HepG2 (cell line): Measurements from ENCODE around the gene ARL2. TPM values are rescaled to one million over a fixed set of nuclear protein-coding genes. Genes with fewer than 3 reads are reported as not detected.

Experiments used
- ADNP ChIP-seq: sonication (generic); formaldehyde crosslinking; IDR thresholded peaks from 2 replicates; pipeline ENCODE4 v1.4.0; 2020; ENCODE audit warnings: missing genetic modification reagents
- FOXA1 ChIP-seq, 2 experiments: fragments of 450-650 bp in 1 of 2; sonication (generic) in 1 of 2; formaldehyde crosslinking in 1 of 2; IDR thresholded peaks; 2 replicates each; pipeline versions ENCODE4 v1.4.0 to v1.6.1; 2016 to 2020; ENCODE audit warnings: missing genetic modification reagents in 1 of 2
- HMG20A ChIP-seq: IDR thresholded peaks from 2 replicates; pipeline ENCODE4 v1.6.1; 2016; ENCODE audit warnings: borderline replicate concordance
- NFKB2 ChIP-seq: sonication (generic); formaldehyde crosslinking; IDR thresholded peaks from 2 replicates; pipeline ENCODE4 v1.4.0; 2020; ENCODE audit warnings: missing genetic modification reagents, borderline replicate concordance
- PAF1 ChIP-seq: IDR thresholded peaks from 2 replicates; pipeline ENCODE4 v1.6.1; 2016; ENCODE audit warnings: missing genetic modification reagents, missing compliant biosample characterization
- PCBP1 ChIP-seq: fragments of 200-400 bp; formaldehyde crosslinking; IDR thresholded peaks from 2 replicates; pipeline ENCODE4 v1.6.1; 2017; ENCODE audit warnings: mild to moderate bottlenecking, low read depth, low read length, borderline replicate concordance
- TBP ChIP-seq: sonication (generic); formaldehyde crosslinking; IDR thresholded peaks from 2 replicates; pipeline ENCODE4 v1.5.0; 2020; ENCODE audit warnings: missing genetic modification reagents
- ZEB1 ChIP-seq: IDR thresholded peaks from 2 replicates; pipeline ENCODE4 v1.6.1; 2012; ENCODE audit warnings: mild to moderate bottlenecking, low read depth, inconsistent platforms; ENCODE audit not compliant: insufficient replicate concordance
- ZHX1 ChIP-seq: sonication (generic); formaldehyde crosslinking; IDR thresholded peaks from 2 replicates; pipeline ENCODE4 v1.8.1; 2022; ENCODE audit warnings: low read depth, mild to moderate bottlenecking, missing genetic modification reagents
- ZNF230 ChIP-seq: sonication (generic); formaldehyde crosslinking; IDR thresholded peaks from 2 replicates; pipeline ENCODE4 v1.4.0; 2020; ENCODE audit warnings: mild to moderate bottlenecking, missing genetic modification reagents
- ZNF256 ChIP-seq: sonication (generic); formaldehyde crosslinking; conservative IDR thresholded peaks from 2 replicates; pipeline ENCODE4 v1.4.0; 2020; ENCODE audit warnings: missing genetic modification reagents
- ZNF431 ChIP-seq: sonication (generic); formaldehyde crosslinking; IDR thresholded peaks from 2 replicates; pipeline ENCODE4 v1.9.0; 2022; ENCODE audit warnings: missing genetic modification reagents, low read depth, mild to moderate bottlenecking, borderline replicate concordance
- ZNF530 ChIP-seq: sonication (generic); formaldehyde crosslinking; IDR thresholded peaks from 2 replicates; pipeline ENCODE4 v1.5.0; 2020; ENCODE audit warnings: low read depth, mild to moderate bottlenecking, missing genetic modification reagents
- ZNF7 ChIP-seq: IDR thresholded peaks from 2 replicates; pipeline ENCODE4 v1.6.1; 2016; ENCODE audit warnings: missing biosample characterization, missing genetic modification reagents
- ZNF839 ChIP-seq: sonication (generic); formaldehyde crosslinking; IDR thresholded peaks from 2 replicates; pipeline ENCODE4 v1.4.0; 2020; ENCODE audit warnings: missing genetic modification reagents, mild to moderate bottlenecking, borderline replicate concordance
- polyA plus RNA-seq, 8 experiments: library from polyadenylated mRNA; depleted of rRNA in 3 of 8; stranded (reverse) in 7 of 8; unstranded in 1 of 8; fragments of >200 nt; fragmentation: Illumina TruSeq in 4 of 8; extraction: Trizol in 4 of 8; gene quantifications; 2 replicates each; pipeline versions ENCODE4 v1.2.1 to v1.2.3, GENCODE V29; 2011 to 2016; ENCODE audit warnings: low read depth in 4 of 8, missing spikeins in 1 of 8, mixed read lengths in 1 of 8; ENCODE audit not compliant: insufficient read depth in 1 of 8
- total RNA-seq, 5 experiments: library from RNA; depleted of rRNA; stranded (reverse); fragments of >200 nt; fragmentation: Illumina TruSeq; extraction: Trizol; gene quantifications; 2 replicates each; pipeline ENCODE4 v1.2.3, GENCODE V29; 2016; ENCODE audit warnings: low read depth in 1 of 5
- TF ChIP-seq, protein P1 (sequence below): sonication (generic); formaldehyde crosslinking; IDR thresholded peaks from 2 replicates; pipeline ENCODE4 v1.9.0; 2021; ENCODE audit warnings: missing genetic modification reagents, borderline replicate concordance
- TF ChIP-seq, protein P2 (sequence below): sonication (generic); formaldehyde crosslinking; IDR thresholded peaks from 2 replicates; pipeline ENCODE4 v1.4.0; 2020; ENCODE audit warnings: missing genetic modification reagents
- TF ChIP-seq, protein P3 (sequence below): sonication (generic); formaldehyde crosslinking; IDR thresholded peaks from 2 replicates; pipeline ENCODE4 v1.4.0; 2020; ENCODE audit warnings: mild to moderate bottlenecking, missing genetic modification reagents

Gene ARL2
- total and polyA plus RNA-seq, 2 of the 13 experiments (the other 11 are each of a cell fraction or from before 2014, with no cell fraction given), result 82.9 to 84.4 TPM

DNA sequence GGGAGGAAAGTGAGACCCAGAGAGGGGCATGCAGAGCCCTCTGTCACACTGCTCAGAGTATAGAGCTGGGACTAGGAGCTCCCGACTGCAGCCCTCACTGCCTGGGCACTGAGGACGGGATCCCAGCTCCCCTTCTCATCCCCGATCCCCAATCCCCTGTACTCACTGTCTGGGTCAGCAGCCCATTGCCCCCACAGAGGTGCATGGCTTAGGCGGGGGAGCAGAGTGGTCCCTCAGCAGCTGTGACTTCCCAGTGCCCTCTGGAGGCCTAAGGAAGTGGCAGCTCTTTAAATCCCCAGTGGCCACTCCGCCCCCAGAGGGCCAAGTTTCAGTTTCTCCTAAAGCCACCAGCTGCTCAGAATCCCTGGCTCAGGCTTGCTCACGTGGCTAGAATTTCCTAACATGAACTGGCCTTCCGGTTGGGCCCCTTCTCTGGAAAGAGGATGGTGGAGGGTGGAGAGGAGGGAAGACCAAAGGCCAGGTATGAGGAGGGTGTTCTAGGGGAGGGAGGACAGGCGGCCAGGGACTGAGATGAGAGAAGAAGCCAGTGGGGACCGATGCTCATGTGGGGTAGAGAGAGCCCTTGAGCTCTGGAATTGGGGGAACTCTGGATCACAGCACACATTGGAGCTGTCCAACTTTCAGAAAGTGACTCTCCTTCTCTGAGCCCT is 17.1 kb upstream of the ARL2 start, which contains the start of gene BATF2 (continued):
- TF ChIP-seq NFKB2 (CRISPR knock-in tag) (no peak), ZNF7 (CRISPR knock-in tag) (no peak), PCBP1 (no peak), ZNF256 (no peak), ZNF431 (CRISPR knock-in tag) (no peak), ADNP (CRISPR knock-in tag) (no peak), TBP (no peak), ZEB1 (no peak), ZNF839 (CRISPR knock-in tag) (0 out of 2 replicates have a peak, but pooled peaks have one; percentile 25), ZHX1 (CRISPR knock-in tag) (0 out of 2 replicates have a peak, but pooled peaks have one; percentile 22), FOXA1 (IDR thresholded peaks at IDR 0.05) (no peak), FOXA1 (CRISPR knock-in tag; IDR thresholded peaks at IDR 0.05) (no peak), ZNF230 (CRISPR knock-in tag) (peak; percentile 58; the same call in 1 of the 2 replicates), ZNF530 (CRISPR knock-in tag) (no peak), PAF1 (CRISPR knock-in tag) (no peak), HMG20A (CRISPR knock-in tag) (peak; percentile 58; the same call in 1 of the 2 replicates)
- TF ChIP-seq, protein P1, sequence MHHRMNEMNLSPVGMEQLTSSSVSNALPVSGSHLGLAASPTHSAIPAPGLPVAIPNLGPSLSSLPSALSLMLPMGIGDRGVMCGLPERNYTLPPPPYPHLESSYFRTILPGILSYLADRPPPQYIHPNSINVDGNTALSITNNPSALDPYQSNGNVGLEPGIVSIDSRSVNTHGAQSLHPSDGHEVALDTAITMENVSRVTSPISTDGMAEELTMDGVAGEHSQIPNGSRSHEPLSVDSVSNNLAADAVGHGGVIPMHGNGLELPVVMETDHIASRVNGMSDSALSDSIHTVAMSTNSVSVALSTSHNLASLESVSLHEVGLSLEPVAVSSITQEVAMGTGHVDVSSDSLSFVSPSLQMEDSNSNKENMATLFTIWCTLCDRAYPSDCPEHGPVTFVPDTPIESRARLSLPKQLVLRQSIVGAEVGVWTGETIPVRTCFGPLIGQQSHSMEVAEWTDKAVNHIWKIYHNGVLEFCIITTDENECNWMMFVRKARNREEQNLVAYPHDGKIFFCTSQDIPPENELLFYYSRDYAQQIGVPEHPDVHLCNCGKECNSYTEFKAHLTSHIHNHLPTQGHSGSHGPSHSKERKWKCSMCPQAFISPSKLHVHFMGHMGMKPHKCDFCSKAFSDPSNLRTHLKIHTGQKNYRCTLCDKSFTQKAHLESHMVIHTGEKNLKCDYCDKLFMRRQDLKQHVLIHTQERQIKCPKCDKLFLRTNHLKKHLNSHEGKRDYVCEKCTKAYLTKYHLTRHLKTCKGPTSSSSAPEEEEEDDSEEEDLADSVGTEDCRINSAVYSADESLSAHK (CRISPR knock-in tag), result no peak
- TF ChIP-seq, protein P2, sequence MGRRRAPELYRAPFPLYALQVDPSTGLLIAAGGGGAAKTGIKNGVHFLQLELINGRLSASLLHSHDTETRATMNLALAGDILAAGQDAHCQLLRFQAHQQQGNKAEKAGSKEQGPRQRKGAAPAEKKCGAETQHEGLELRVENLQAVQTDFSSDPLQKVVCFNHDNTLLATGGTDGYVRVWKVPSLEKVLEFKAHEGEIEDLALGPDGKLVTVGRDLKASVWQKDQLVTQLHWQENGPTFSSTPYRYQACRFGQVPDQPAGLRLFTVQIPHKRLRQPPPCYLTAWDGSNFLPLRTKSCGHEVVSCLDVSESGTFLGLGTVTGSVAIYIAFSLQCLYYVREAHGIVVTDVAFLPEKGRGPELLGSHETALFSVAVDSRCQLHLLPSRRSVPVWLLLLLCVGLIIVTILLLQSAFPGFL (CRISPR knock-in tag), result no peak
- TF ChIP-seq, protein P3, sequence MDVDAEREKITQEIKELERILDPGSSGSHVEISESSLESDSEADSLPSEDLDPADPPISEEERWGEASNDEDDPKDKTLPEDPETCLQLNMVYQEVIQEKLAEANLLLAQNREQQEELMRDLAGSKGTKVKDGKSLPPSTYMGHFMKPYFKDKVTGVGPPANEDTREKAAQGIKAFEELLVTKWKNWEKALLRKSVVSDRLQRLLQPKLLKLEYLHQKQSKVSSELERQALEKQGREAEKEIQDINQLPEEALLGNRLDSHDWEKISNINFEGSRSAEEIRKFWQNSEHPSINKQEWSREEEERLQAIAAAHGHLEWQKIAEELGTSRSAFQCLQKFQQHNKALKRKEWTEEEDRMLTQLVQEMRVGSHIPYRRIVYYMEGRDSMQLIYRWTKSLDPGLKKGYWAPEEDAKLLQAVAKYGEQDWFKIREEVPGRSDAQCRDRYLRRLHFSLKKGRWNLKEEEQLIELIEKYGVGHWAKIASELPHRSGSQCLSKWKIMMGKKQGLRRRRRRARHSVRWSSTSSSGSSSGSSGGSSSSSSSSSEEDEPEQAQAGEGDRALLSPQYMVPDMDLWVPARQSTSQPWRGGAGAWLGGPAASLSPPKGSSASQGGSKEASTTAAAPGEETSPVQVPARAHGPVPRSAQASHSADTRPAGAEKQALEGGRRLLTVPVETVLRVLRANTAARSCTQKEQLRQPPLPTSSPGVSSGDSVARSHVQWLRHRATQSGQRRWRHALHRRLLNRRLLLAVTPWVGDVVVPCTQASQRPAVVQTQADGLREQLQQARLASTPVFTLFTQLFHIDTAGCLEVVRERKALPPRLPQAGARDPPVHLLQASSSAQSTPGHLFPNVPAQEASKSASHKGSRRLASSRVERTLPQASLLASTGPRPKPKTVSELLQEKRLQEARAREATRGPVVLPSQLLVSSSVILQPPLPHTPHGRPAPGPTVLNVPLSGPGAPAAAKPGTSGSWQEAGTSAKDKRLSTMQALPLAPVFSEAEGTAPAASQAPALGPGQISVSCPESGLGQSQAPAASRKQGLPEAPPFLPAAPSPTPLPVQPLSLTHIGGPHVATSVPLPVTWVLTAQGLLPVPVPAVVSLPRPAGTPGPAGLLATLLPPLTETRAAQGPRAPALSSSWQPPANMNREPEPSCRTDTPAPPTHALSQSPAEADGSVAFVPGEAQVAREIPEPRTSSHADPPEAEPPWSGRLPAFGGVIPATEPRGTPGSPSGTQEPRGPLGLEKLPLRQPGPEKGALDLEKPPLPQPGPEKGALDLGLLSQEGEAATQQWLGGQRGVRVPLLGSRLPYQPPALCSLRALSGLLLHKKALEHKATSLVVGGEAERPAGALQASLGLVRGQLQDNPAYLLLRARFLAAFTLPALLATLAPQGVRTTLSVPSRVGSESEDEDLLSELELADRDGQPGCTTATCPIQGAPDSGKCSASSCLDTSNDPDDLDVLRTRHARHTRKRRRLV (CRISPR knock-in tag), result no peak
